Left lobe of liver (tissue), 2 donors: ENCODE measurements around the gene PLET1. TPM values are rescaled to one million over a fixed set of nuclear protein-coding genes. Genes with fewer than 3 reads are reported as not detected.

Experiments
- ATAC-seq: fragments of 200-7000 bp; cut with Tn5 transposase; one replicate; pipeline ENCODE4 v1.9.1; 2020; ENCODE audit warnings: mild to moderate bottlenecking, moderate library complexity
- DNase-seq: peaks from one replicate; pipeline ENCODE4 v3.0.0-alpha.2; 2020; ENCODE audit warnings: low spot score
- total RNA-seq: library from RNA; stranded (reverse); gene quantifications from one replicate; pipeline ENCODE4 v1.2.1, GENCODE V29; 2021
- donor health status: DM: no; HTN: no; CAD: no; lungs with moderate emphysema.
- donor health status: DM: no; HTN: yes; CAD: no.

Gene PLET1
- total RNA-seq, 1 donor from 2014 or later = not detected

DNA sequence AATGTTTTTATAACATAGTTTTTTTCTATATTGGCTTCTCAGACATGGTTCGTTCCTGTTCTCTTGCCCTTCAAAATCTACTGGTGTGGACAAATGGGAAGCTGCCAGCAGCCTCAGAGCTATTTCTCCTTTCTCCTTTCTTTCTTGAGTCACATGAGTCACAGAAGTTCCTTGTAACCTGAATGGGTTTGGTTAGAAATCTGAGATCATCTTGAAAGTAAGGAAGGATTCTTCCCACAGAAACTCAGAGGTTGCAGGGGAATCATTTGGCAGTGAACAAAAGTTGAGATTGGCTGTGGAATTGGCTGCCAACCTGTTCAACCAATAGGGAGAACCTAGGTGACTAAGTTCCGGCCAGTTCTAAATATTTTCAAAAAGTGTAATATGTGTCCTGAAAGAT is 12.5 kb downstream of the PLET1 start:
- DNase-seq (no peak), ATAC-seq (no peak)

DNA sequence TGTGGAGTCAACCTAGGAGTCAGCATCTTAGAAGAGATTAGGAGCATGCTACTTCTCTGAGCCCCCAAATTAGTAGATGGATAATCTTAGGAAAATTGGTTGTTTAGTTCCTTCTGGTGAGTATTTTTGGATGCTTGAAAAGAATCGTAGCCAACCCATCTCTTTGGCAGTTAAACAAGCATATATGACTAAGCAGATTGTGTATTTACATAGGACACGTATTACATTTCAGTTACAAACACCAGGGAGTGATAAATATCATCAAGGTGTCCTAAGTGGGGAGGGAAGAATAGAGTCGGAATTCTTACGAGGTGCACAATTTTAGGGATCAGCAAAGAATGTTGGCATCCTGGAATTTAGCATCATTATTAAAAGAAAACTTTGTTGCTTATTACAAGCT is 13.5 kb downstream of the PLET1 start:
- DNase-seq (no peak), ATAC-seq (no peak)

DNA sequence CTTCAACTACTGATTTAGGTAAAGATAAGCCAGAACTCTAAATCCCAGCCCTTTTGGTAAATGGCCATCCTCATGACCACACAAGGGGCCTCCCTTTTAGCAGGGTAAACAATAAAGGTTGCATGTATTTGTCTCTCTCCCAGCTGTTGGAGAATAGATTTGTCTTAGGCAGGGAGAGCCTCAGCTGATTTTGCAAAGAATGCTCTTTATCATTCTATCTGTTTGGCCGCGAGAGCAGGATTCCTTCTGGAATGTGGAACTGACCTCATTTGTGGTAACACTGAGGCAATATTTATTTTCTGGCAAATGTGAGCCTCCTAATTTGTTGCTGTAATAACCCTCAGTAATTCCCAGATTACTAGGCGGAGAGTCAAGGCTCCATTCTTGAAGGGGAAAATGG is 19.2 kb downstream of the PLET1 start:
- DNase-seq = no peak
- no peak for ATAC-seq

DNA sequence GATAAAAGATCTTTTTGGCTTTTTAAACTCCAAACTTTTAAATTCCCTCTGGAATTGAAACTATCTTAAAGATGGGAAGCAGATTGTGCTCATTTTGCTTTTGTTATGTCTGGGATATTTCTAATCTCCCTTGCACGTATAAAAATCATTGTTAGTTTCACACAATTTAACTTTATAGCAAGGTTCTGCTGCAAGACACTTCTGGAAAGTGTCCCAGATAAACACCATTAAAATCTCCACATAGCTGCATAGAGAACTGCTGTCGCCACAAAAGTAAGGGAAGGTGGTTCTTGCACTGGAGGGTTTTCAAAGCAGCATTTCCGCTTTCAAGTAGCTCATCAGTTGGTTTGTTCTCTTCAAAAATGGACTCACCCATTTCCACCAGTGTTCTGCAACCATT is 22.6 kb downstream of the PLET1 start:
- DNase-seq (no peak), ATAC-seq (no peak)

DNA sequence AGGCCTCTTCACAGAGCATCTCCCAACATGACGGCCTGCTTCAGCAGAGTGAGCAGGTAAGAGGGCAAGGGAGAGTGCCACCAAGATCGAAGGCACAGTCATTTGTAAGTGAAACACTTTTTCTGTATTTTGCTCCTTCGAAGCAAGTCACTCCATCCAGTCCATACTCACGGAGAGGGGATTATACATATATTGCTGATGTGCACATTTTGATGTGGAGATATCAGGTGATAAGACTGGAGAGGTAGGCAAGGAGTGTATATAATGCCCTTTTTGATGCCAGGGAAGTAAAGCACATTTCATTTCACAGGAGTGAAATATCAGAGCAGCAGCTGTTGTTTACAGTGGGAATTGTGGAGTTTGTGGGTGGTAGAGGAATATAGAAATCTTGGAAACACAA is 23.2 kb downstream of the PLET1 start:
- no peak for DNase-seq
- ATAC-seq = no peak

DNA sequence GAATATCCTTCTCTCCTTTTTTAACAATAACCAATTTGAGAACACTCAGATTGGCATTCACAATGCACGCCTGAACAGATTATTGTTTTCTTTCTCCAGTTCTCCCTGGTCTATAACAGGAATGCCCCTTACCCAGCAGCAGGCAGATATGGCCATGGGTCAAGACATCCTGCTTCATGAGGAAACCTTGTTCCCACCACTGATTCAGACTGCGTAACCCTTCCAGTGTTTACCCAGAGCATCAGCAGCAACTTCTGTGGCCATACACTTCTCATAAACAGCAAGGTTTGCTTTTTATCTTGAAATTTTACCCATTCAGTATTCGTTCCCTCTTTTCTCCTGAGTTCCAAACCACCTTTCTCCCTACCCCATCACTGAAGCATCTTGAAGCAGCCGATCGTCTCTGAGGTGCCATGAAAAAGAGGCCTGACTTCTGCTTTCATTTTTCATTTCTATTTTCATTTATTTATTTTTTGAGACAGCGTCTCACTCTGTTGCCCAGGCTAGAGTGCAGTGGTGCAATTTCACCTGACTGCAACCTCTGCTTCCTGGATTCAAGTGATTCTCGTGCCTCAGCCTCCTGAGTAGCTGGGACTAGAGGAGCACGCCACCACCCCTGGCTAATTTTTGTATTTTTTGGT is 24.8 kb downstream of the PLET1 start:
- DNase-seq (no peak), ATAC-seq (no peak)

DNA sequence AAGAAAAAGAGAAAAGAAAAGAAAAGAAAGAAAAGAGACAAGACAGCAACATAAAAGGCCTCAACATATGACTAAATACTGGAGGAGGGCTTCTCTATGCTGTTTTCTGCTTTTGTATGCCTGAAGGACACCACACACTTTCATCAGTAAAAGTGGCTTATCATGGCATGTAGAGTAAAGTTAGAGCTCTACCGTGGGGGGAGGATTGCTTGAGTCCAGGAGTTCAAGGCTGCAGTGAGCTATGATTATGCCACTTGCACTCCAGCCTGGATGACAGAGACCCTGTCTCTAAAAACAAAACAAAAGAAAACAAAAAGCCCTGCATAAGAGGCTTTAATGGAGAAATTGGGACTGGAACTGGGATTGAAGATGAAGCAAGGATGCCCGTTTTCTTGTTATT is 28.7 kb downstream of the PLET1 start:
- no peak for DNase-seq

DNA sequence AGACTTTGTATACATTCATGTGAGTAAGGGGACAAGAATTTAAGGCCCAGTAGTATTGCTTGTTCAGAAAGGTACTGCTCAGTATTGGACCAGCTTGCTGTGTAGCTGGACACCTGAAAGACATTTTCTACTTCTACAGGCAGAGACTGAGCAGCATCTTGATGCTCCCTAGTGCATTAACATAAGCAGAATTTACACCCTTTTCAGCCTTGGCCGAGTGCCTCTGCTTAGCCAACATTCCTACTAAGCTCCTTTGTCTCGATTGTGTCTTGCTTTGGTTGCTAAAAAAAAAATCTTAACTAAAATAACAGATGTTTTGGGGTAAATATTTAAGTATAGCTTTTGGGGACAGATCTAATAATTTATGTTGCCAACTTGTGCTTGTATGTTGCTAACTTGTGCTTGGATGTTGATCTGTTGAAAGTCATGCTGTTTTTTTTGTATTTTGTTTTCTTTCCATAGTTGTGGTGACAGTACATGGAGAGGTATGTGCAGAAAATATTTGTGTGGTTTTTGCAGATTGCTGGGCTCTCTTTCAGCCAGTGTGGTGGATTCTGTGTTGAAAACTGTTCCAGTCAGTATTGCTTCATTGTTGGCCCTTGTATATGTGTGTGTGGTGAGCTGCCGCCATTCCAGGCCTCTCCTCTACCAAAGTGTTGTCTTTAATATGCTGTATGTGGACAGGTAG is 30.8 kb downstream of the PLET1 start:
- ATAC-seq (no peak), DNase-seq (no peak)

More for the DNA sequence above, 28.7 kb downstream of the PLET1 start:
- no peak for ATAC-seq

DNA sequence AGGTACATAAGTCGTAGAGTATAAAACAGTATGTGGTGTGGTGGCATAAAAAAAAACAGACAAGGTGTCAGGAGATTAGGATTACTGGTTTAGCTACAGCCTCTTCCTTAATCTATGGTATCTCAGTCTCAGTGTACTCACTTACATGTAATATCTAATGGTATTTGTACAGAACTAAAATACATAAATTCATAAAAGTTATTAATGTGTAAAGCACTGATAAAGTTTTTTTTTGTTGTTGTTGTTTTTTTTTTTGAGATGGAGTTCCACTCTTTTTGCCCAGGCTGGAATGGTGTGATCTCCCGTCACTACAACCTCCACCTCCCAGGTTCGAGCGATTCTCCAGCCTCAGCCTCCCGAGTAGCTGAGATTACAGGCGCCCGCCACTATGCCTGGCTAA is 31.5 kb downstream of the PLET1 start:
- ATAC-seq (no peak), DNase-seq (no peak)

DNA sequence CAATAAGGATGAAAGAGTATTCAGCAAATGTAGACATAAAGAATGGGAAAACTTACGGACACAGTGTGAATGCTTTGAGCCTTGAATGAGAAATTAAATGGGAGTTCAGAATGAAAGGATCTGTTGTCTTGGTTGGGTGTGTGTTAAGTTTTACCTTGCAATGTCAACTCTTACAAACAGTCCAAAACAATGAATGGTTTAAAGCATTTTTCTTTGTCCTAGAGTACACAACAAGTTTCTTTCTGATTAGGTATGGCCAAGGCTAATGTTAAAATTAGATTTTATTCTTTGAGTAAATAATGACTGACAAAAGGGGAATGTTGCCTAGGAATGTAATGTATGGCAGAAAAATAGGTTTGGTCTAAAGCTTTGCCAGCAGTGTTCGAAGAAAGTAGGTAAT is 32.0 kb downstream of the PLET1 start:
- DNase-seq = no peak

DNA sequence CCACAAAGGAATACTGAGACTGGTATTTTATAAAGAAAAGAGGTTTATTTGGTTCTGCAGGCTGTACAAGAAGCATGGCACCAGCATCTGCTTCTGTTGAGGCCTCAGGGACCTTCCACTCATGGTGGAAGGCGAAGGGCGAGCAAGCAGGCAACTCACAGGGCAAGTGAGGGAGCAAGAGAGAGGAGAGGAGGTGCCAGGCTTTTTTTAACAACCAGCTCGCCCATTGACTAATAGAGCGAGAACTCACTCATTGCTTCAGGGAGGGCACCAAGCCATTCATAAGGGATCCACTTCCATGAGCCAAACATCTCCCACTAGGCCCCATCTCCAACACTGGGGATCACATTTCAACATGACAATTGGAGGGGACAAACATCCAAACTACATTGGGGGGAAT is 33.2 kb downstream of the PLET1 start:
- no peak for DNase-seq
- no peak for ATAC-seq

More for the DNA sequence above, 32.0 kb downstream of the PLET1 start:
- ATAC-seq = no peak

DNA sequence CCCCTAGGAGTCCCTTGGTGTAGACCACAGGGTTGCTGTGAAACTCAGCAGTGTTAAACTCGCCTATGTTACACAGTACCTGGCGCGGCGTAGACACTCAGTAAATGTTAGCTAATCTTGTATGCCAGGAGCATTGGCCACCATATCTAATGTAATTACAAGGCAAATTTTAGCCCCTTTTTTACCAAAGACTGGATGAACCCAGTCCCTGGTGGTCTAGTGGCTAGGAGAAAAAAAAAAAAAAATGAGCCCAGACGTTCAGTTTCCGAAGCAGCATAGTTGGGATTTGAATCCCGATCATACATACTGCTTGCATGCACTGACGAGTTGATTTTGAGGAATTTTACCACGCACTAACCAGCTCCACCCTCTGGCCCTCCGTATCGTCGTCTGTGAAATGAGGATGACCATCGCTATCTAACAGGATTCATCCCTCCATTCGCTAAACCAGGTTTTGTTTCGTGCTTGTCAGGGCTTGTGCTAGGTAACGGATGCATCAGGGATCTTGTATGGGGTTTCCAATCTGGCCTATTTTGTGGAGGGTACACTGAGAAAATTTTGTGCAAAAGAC is 33.7 kb downstream of the PLET1 start:
- DNase-seq (no peak), ATAC-seq (peak; percentile 41)

DNA sequence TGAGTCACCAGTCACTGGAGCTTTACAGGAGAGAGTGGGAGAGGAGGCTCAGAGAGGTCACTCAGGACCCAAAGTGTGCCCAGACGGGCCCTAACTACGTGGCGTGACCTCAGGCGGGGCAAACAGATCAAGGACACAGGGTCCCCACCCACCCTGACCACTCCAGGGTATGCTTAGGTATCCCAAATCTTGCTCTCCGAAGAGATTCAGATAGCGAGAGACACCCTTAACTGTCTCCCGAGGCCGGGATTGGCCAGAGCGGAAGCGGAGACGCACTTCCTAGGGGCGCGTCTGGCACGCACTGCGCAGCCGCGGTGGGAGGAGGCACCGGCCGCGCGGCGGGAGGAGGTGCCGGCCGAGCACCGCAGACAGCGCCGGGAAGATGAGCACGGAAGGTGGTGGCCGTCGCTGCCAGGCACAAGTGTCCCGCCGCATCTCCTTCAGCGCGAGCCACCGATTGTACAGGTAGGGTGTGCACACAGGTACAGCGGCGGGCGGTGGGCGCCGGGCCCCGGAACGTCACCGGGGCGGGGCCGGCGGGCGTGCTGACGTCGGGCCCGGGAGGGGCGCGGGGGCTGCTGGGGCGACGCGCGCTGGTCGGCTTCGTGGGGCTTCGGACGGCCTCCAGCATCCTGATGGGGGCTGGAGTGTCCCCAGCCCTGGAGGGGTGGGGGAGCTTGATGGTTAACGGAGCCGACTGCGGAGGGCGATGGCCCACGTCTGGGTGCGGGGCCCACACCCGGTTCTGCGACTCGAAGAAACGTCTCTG is 34.4 kb downstream of the PLET1 start, which contains the start of gene PTS:
Gene PTS, plus strand, starts transcription at position 367 of the 769 bp plus-strand sequence. Its CDS starts 16 bp downstream, at position 383.
- peak; percentile 87 for ATAC-seq
- peak; percentile 93 for DNase-seq

DNA sequence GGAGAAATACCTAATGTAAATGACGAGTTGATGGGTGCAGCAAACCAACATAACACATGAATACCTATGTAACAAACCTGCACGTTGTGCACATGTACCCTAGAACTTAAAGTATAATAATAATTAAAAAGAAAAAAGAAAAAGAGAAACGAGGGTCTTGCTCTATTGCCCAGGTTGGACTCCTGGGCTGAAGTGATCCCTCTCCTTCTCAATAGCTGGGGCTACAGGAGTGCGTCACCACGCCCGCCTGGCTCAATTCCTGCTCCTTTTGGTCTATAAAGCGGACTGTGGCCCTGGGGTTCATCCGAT is 35.0 kb downstream of the PLET1 start:
- no peak for DNase-seq
- no peak for ATAC-seq

DNA sequence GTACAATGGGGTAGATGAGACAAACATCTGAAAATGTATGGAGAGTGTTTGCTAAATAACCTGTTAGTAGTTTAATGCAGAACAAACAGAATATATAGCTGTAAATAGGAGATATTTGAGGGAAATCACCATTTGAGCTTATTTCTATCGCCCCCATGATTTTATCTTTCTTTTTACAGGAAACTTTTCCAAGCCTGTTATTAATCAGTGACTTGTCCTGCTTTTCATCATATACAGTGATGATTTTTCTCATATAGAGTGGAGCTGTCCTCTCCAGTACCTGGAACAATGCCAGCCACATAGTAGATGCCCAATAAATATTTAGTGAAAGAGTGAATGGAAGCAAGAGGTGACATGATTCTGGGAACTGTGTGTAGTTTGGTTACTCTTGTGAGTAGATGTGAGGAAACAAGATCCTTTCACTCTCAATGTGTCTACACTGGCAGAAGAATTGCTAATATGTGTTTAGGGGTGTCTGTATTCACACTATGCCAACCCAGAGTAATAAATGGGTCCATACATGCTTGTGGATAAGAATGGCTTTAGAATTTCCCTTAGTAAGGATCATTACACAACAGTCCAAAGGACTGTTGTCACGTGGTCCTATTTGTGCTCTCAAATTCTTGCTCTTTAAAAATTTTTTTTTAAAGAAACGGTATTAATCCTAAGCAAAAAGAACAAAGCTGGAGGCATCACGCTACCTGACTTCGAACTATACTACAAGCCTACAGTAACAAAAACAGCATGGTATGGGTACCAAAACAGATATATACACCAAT is 36.7 kb downstream of the PLET1 start:
- no peak for ATAC-seq
- DNase-seq = no peak

DNA sequence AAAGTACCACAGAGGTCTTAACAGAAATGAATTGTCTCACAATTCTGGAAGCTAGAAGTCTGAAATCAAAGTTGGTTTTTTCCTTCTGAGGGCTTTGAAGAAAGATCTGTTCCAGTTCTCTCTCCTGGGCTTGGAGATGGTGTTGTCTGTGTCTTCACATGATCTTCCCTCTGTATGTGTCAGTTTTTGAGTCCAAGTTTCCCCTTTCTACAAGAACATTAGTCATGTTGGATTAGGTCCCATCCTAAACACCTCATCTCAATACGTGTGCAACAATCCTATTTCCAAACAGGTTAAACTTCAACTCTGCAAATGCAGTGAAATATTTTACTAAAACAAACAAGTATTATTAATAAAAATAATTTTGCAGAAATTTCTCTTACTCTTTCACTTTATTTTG is 37.5 kb downstream of the PLET1 start:
- no peak for DNase-seq
- ATAC-seq = no peak

DNA sequence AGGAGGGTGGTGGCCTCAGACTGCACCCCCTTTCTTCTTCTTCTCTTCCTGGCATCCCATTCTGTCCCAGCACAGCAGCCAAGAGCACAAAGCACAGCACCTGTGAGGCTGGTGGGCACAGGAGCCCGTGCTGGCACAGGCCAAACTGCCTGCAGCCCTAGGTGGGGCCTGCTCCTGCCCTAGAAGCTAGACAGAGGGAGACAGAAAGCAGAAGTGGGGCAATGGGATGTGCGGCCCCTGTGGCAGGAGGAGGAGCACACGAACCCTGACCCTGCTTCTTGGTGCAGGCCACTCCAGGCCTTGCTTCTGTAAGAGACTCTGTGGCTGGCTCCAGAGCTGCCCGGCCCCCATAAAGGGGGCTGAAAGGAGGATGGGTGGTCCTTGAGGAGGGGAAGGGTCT is 38.4 kb downstream of the PLET1 start:
- DNase-seq = no peak
- ATAC-seq = no peak

DNA sequence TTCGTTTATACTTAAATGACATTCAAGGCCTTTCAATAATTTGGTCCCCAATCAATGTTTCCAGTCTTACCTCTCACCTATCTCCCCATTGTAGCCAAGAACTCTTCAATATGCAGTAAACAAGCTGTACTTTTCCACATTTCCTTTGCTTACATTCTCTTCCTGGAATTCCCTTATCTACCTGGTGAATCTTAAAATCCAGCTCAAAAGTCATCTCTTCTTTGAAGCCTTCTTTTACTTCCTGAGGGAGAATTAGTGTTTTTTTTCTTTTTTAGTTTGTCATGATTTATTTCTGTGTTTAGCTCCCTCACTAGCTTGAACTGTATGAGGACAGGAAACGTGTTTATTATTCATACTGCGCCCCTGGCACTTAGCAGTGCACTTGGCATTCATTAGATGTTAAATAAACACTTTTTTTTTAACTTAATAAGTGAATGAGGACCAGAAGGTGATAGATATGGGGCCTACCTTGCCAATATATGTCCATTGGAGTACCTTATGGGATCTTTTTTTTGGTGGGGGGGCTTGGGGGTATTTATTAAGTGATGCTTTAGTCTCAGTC is 39.3 kb downstream of the PLET1 start:
- DNase-seq (no peak), ATAC-seq (no peak)

DNA sequence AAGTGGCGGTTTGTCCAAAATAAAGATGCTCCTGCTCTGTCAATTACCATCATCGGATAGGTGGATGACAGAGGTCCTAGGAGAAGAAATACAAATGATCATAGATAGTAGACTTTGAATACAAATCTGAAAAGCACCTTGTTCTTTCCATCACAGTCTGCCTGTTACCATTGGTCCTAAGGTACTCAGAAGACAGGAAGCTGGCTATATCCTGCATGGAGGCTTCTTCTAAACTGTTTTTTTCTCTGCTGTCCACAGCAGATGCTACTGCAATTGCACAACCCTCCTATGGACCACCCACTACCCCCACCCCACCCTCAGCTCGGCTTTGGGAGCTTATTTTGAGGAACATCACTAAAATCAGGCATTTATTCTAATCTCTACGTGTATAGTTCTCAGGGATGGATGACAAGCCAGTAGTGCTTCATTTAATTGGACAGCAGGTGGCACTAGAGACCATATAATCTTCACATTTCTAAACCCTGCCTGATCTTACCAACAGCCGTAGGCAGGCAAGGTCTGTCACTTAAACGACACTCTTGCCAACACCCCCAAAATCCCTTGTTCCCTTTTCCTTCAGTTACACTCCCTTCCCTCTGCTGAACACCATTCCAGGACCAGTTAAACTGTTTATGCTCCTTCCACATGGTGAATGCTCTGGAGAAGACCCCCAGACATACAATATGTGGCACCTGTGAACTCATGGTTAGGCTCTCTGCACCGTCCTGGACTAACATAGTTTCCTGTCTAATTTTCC is 41.0 kb downstream of the PLET1 start:
- ATAC-seq (peak; percentile 80), DNase-seq (no peak)

DNA sequence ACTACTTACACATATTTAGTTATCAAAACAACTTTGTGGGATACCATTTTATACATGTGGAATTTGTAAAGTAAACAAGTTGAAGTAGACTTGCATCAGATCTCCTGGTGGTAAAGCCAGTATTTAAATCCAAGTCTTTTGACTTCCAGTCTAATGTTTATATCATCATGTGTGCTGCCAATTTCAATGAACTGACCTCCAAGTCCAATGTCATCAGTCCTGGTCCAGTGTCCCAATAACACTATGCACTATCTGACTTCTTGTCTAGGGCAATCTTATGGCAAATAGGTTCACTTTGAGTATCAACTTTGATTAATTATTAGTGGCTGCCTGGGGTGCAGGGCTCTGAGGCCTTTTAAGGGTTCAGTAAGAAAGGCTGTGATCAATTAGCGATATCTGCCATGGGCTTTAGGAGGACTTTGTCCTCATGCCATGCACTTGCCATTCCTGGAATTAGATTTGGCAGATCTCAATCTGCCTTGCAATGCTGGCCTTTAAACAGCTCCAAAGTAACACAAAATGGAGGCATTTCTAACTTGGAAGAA is 44.0 kb downstream of the PLET1 start:
- peak; percentile 76 for DNase-seq
- peak; percentile 52 for ATAC-seq
